HG03045 (cell line): Measurements from ENCODE around the gene PCCA.
"Not testable (repeated sequence)": the region's sequence is repeated elsewhere in the genome, so short reads cannot be mapped to it uniquely, and the experiment has no call there.

Source experiments
- ATAC-seq: cut with Tn5 transposase; IDR thresholded peaks from one replicate; pipeline ENCODE4 v1.9.1; 2021; ENCODE audit warnings: mild to moderate bottlenecking, moderate library complexity; ENCODE audit not compliant: unreplicated experiment

The PCCA gene

DNA sequence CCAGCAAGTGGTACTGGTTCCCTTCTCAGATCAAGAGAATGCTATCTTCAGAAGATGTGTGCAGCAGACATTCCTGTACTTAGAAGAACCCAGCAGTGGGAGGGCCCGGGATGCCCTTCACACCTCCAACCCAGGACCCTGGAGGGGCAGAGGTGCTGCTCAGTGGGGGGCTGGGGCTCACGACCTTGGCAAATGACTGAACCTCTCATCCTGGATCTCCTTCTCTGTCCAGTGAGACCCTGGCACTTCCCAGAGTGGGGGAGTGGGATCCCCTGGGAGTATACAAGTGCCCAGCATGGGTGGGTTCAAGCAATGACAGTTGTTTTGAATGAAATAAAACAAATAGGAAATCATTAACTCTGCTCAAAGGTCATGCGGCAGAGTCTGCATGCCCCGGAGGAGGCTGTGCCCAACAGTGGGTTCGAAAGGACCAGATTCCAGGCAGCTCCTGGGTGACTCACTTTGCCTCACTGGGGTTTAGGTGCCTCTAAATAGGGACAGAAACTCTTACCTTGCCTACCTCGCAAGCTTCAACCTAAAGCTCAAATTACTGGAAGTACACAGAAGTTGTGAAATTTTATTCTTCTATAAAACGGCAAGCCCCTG, 472.8 kb downstream of the PCCA start:
- ATAC-seq: no peak

DNA sequence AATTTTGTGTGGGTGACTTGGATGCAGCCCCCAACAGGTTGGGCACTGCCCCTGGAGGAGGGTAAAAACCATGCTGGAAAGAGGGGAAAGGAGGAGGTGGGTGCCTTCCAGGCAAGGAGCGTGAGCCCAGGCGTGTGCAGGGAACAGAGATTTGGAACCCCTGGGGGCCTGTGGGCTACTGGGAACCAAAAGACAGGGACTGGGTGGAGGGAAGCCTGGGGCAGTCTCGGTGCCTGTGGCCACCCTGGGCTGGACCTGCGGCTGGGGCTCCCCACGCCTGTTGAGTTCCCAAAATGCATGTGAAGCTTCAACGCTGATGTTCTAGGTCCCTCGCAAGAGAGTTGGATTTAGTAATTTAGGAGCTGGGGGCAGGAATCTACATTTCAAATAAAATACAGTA, 474.9 kb downstream of the PCCA start:
- ATAC-seq: no peak

DNA sequence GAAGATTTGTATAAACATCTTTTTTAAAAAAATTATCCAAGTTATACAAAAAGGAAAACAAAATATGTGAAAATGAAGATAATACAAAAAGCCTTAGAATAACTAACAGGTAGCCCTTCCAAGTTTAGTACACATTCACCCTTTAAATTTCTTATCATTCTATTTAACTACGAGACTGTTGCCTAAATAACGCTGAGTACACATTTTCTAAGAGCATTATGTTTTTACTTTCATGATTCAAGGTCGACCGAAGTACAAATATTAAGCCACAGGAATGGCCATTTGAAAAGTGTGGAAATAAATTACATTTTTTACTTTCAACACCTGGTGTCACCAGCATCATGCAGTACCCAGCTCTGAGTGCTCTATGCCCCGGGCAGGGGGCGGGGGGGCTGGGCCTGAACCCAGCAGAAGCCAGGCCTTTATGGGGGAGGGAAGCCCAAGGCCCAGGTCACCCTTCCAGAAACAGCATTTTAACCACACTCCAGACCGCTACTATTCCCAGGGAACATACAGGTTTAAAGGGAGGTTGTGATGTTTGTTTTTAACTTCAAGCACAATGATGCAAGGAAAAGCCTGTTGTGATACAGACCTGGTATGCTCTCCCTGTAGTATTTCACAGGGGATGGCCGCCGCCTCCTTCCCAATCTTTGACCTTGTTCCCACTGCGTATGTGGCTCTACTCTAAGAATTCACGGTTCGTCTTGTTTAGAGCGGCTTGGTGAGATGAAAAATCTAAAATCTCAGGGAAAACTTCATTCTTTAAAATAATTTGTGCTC, 475.7 kb downstream of the PCCA start:
- no peak for ATAC-seq

DNA sequence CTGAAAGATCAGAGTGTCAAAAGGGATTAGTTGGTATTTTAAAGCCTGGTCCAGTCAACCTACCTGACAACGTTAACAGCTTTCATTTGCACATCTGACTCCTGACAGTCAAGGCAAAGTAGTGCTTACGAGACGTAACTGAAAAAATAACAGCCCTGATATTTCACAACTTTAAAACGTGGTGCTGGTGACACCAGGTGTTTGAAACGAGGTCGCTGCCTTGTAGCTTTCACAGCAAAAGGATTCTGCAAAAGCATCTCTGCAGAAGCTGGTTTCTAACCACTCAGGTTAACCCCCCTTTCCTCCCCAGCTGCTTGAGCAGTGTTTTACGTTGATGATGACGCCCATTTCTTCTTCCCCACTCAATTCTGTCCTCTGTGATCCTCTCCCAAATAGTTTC, 476.4 kb downstream of the PCCA start:
- no peak for ATAC-seq

DNA sequence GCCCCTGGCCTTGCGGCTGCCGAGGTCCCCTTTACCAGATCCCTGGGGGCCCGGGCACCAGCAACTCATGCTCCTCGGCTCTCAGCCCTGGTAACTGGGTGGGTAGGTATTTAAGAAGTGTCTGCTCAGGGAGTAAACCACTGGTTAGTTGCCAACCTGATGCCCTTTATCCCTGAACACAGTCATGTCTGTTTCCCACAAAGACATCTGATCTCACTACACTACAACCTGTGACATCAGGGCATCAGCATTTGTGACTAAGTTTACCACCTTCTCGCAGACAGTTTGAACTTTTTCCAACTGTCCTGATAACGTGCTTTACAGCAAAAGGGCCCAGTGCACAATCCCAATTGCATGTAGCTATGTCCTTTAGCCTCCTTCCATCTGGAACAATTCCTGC, 477.6 kb downstream of the PCCA start:
- no peak for ATAC-seq

DNA sequence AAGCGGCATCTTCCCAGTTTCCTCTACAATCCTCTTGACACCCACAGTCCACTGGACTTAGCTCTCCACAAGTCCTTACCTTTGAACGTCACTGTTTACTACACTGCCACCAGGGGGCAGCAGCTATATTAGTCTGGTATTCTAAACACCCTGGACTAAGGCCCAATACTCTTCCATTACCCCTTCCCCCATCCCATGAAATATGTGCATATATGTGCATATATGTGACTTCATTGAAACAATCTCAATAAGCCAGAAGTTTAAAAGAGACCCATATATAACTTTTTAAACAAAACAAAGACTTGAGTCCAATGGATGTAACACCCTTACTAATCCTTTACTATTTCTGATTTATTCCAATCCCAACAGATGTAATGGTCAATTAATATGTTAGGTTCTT, 484.2 kb downstream of the PCCA start:
- ATAC-seq: peak; percentile 89

DNA sequence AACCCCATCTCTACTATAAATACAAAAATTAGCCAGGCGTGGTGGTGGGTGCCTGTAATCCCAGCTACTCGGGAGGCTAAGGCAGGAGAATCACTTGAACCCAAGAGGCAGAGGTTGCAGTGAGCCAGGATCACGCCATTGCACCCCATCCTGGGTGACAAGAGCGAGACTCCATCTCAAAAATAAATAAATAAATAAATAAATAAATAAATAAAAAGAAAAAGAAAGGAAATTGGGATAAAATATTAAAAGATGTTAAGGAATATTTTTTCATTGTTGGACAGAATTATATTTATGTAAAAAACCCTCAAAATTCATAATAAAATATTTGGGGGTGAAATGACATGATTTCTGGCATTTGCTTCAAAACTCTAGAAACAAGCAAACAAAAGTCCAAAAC, 488.3 kb downstream of the PCCA start:
- not testable (repeated sequence) for ATAC-seq
